OCI-LY7 (cell line): ENCODE results near the gene EXOC3L2. TPM values are rescaled to one million over a fixed set of nuclear protein-coding genes. Genes with fewer than 3 reads are reported as not detected.

Experiments used
- BruUV-seq: library from RNA; stranded (reverse); fragments of 400-500 nt; replicated peaks from 2 replicates; lab custom pipeline; 2021; lab: Mats Ljungman, UMichigan
- CTCF ChIA-PET: fragments of 300-600 bp; sonication (Branson Sonifier 250); formaldehyde crosslinking; loops from one replicate; lab custom pipeline; 2022; ENCODE audit warnings: antibody characterized with exemption; ENCODE audit not compliant: unreplicated experiment; lab: Charles Lee
- POLR2A ChIA-PET: fragments of 300-600 bp; sonication (Branson Sonifier 250); formaldehyde crosslinking; loops from one replicate; lab custom pipeline; 2022; ENCODE audit warnings: antibody characterized with exemption; lab: Charles Lee
- DNase-seq: peaks from one replicate; pipeline ENCODE4 v3.0.0-alpha.2; 2015; ENCODE audit warnings: low spot score
- H2AFZ ChIP-seq: fragments of 200-600 bp; sonication (generic), shearing (Covaris generic); 2 replicates; pipeline ENCODE4 v1.6.1; 2014; ENCODE audit warnings: mild to moderate bottlenecking, antibody characterized with exemption, low read length, moderate library complexity
- H3K27ac ChIP-seq: fragments of 200-600 bp; sonication (generic); 2 replicates; pipeline ENCODE4 v1.5.1; 2014; ENCODE audit warnings: mixed run types, low read depth, mild to moderate bottlenecking, moderate library complexity, low read length, inconsistent platforms; ENCODE audit not compliant: poor library complexity, severe bottlenecking
- H3K36me3 ChIP-seq: fragments of 200-600 bp; sonication (generic); 2 replicates; pipeline ENCODE4 v1.6.1; 2014; ENCODE audit warnings: mild to moderate bottlenecking, antibody characterized with exemption, low read length, moderate library complexity, mixed read lengths; ENCODE audit not compliant: insufficient read depth
- H3K4me1 ChIP-seq: fragments of 200-600 bp; sonication (generic); 2 replicates; pipeline ENCODE4 v1.5.1; 2014; ENCODE audit warnings: mild to moderate bottlenecking, low read length; ENCODE audit not compliant: insufficient read depth, poor library complexity, severe bottlenecking
- H3K4me2 ChIP-seq: fragments of 200-600 bp; sonication (generic); 2 replicates; pipeline ENCODE4 v1.6.1; 2014; ENCODE audit warnings: mild to moderate bottlenecking, low read length
- H3K4me3 ChIP-seq: fragments of 200-600 bp; sonication (generic); 2 replicates; pipeline ENCODE4 v1.5.1; 2014; ENCODE audit warnings: mild to moderate bottlenecking, low read depth, low read length; ENCODE audit not compliant: poor library complexity, severe bottlenecking
- H3K79me2 ChIP-seq: fragments of 200-600 bp; sonication (generic); 2 replicates; pipeline ENCODE4 v1.6.1; 2016; ENCODE audit warnings: low read depth, mild to moderate bottlenecking, low read length, moderate library complexity, mixed read lengths; ENCODE audit not compliant: insufficient read depth
- H3K9me2 ChIP-seq: fragments of 200-600 bp; sonication (generic); 2 replicates; pipeline ENCODE4 v1.6.1; 2016; ENCODE audit warnings: mild to moderate bottlenecking, low read length, mixed read lengths; ENCODE audit not compliant: insufficient read depth
- H3K9me3 ChIP-seq: fragments of 200-600 bp; sonication (generic); 2 replicates; pipeline ENCODE4 v1.6.1; 2014; ENCODE audit warnings: mild to moderate bottlenecking, mixed run types, low read length, mixed read lengths
- H4K20me1 ChIP-seq: fragments of 200-600 bp; sonication (generic); 2 replicates; pipeline ENCODE4 v1.6.1; 2014; ENCODE audit warnings: mild to moderate bottlenecking, antibody characterized with exemption, low read length, moderate library complexity, mixed read lengths; ENCODE audit not compliant: insufficient read depth
- CTCF ChIP-seq: fragments of 200-600 bp; sonication (generic); conservative IDR thresholded peaks from 2 replicates; pipeline ENCODE4 v1.5.1; 2014; ENCODE audit warnings: mild to moderate bottlenecking, antibody characterized with exemption, low read length, moderate library complexity, mixed read lengths
- EZH2phosphoT487 ChIP-seq: fragments of 200-600 bp; sonication (generic); IDR thresholded peaks from 2 replicates; pipeline ENCODE4 v1.6.1; 2018; ENCODE audit warnings: low read depth, borderline replicate concordance, mild to moderate bottlenecking, mixed run types, antibody characterized with exemption, low read length, moderate library complexity, mixed read lengths
- intact Hi-C: fragments of 100-400 bp; cut with micrococcal nuclease; formaldehyde crosslinking; loops from one replicate; pipeline ENCODE4 v1.10.0; 2022; ENCODE audit not compliant: unreplicated experiment
- total RNA-seq, 2 experiments: library from RNA; depleted of rRNA in 1 of 2; stranded (reverse); fragments of >200 nt in 1 of 2; shearing (Covaris generic) in 1 of 2; gene quantifications; 2 replicates each; pipeline ENCODE4 v1.2.3, GENCODE V29; 2014 to 2022

EXOC3L2 gene
- total RNA-seq, 2 experiments from 2014 or later, result not detected

GRCh38 chr19:45267296-45267695 is 22.1 kb upstream of the EXOC3L2 start:
- H3K4me1 ChIP-seq, result no peaks in the 10 kb centered on the region
- no peak overlapping the region for H3K4me2 ChIP-seq
- no peaks in the 10 kb centered on the region for H3K9me2 ChIP-seq
- no peak for DNase-seq
- POLR2A ChIA-PET, result no interaction called here
- H4K20me1 ChIP-seq, result no peaks in the 10 kb centered on the region
- no peaks in the 10 kb centered on the region for H3K9me3 ChIP-seq
- intact Hi-C loops, result no loop called here
- peaks cover 6% of the 10 kb centered on the region; the same call in 1 of the 2 replicates for H3K36me3 ChIP-seq
- H3K4me3 ChIP-seq, result no peak overlapping the region
- no peak overlapping the region for H3K27ac ChIP-seq
- no peak for TF ChIP-seq CTCF
- TF ChIP-seq EZH2phosphoT487, result no peak
- no TSS peak for BruUV-seq
- no peak overlapping the region for H2AFZ ChIP-seq
- H3K79me2 ChIP-seq, result no peaks in the 10 kb centered on the region
- CTCF ChIA-PET, result no interaction called here

- no peaks in the 10 kb centered on the region for H3K9me2 ChIP-seq
- no peaks in the 10 kb centered on the region for H3K9me3 ChIP-seq
- no TSS peak for BruUV-seq
- CTCF ChIA-PET, result no interaction called here
- H3K36me3 ChIP-seq, result no peaks in the 10 kb centered on the region
- no peaks in the 10 kb centered on the region for H3K4me1 ChIP-seq
- H3K79me2 ChIP-seq, result no peaks in the 10 kb centered on the region
- no peak overlapping the region for H2AFZ ChIP-seq
- POLR2A ChIA-PET, result no interaction called here
- peak; percentile 10 for DNase-seq
- H4K20me1 ChIP-seq, result no peaks in the 10 kb centered on the region
- intact Hi-C loops, result no loop called here
- H3K4me3 ChIP-seq, result no peak overlapping the region
- H3K27ac ChIP-seq, result no peak overlapping the region
- no peak overlapping the region for H3K4me2 ChIP-seq
- TF ChIP-seq EZH2phosphoT487 (no peak), CTCF (no peak)
These were observed 20.2 kb upstream of the EXOC3L2 start for GRCh38 chr19:45265375-45265774.

- no TSS peak for BruUV-seq
- H3K9me2 ChIP-seq, result no peaks in the 10 kb centered on the region
- DNase-seq, result no peak
- POLR2A ChIA-PET, result no interaction called here
- H3K36me3 ChIP-seq, result no peaks in the 10 kb centered on the region
- no peaks in the 10 kb centered on the region for H3K79me2 ChIP-seq
- TF ChIP-seq EZH2phosphoT487 (no peak), CTCF (no peak)
- H3K27ac ChIP-seq, result no peak overlapping the region
- intact Hi-C loops, result no loop called here
- CTCF ChIA-PET, result no interaction called here
- no peak overlapping the region for H3K4me3 ChIP-seq
- H3K4me1 ChIP-seq, result no peaks in the 10 kb centered on the region
- no peak overlapping the region for H2AFZ ChIP-seq
- no peak overlapping the region for H3K4me2 ChIP-seq
- no peaks in the 10 kb centered on the region for H4K20me1 ChIP-seq
- H3K9me3 ChIP-seq, result no peaks in the 10 kb centered on the region
These were observed 19.6 kb upstream of the EXOC3L2 start for GRCh38 chr19:45264781-45265317.
